ENCODE results near the gene TMEM91. TPM values are rescaled to one million over a fixed set of nuclear protein-coding genes. Genes with fewer than 3 reads are reported as not detected.

Gene TMEM91
- total and polyA plus RNA-seq, 2 of the 4 experiments (the other 2 are of a cell fraction), result 1.4 to 4.8 TPM

DNA sequence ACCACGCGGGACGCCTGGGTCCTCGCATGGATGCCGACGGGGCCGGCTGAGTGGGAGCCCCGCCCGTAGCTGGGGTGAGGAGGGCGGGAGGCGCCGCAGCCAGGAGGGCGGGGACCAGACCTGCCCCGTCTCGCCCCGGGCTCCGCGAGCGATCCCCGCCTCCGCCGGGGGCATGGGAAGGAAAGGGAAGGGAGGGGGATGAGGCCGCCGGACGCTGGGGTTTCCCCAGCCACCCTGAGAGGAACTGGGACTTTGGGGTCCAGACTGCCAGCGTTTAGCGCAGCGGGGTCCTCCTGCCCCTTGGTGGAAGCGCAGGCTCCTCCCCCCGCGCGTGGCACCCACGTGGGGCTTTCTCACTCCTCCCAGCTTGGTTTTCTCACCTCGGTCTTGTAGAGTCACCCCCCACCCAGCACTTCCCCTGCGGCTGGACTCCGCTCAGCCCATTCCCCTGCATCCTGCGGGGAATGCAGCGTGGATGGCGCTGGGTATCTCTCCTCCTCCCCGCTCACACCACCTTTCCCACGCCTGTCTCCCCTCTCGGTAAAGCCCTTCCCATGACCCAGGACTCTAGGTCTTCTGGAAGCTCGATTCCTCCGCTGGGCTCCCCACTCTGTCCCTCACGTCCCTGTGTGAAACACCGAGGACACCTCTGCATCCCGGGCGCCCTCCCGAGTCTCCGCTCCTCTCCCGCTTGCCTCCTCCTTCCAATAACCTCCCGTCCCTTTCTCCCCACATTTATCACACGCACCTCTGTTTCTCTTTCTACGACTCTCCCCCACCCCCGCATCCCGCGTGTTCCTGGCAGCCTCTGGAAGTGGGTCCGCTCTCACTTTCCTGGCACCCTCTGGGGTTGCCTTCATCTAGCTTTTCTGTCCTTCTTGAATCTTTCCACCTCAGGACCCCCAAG lies 24.7 kb upstream of the TMEM91 start (continued):
- TF ChIP-seq, protein P1, sequence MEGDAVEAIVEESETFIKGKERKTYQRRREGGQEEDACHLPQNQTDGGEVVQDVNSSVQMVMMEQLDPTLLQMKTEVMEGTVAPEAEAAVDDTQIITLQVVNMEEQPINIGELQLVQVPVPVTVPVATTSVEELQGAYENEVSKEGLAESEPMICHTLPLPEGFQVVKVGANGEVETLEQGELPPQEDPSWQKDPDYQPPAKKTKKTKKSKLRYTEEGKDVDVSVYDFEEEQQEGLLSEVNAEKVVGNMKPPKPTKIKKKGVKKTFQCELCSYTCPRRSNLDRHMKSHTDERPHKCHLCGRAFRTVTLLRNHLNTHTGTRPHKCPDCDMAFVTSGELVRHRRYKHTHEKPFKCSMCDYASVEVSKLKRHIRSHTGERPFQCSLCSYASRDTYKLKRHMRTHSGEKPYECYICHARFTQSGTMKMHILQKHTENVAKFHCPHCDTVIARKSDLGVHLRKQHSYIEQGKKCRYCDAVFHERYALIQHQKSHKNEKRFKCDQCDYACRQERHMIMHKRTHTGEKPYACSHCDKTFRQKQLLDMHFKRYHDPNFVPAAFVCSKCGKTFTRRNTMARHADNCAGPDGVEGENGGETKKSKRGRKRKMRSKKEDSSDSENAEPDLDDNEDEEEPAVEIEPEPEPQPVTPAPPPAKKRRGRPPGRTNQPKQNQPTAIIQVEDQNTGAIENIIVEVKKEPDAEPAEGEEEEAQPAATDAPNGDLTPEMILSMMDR (conservative IDR thresholded peaks at IDR 0.05; ENCODE audit: low read depth, low read length), result no peak
- TF ChIP-seq RAD21 (IDR thresholded peaks at IDR 0.05; ENCODE audit: low read length), result no peak
